Peyer's patch (tissue), 4 donors: ENCODE results near the gene TMEM252. TPM values are rescaled to one million over a fixed set of nuclear protein-coding genes. Genes with fewer than 3 reads are reported as not detected.

Source experiments
- DNase-seq, 3 donors: peaks; one replicate each; pipeline ENCODE4 v3.0.0-alpha.2; 2017 to 2019
- H3K27ac ChIP-seq, 4 donors: fragments of 200-600 bp; sonication (generic); one replicate each; pipeline ENCODE4 v1.5.1; 2016 to 2019
- H3K27me3 ChIP-seq, 2 donors: fragments of 200-600 bp; sonication (generic); one replicate each; pipeline ENCODE4 v1.5.1; 2019
- H3K36me3 ChIP-seq, 3 donors: fragments of 200-600 bp; sonication (generic); one replicate each; pipeline ENCODE4 v1.5.1; 2016 to 2019
- H3K4me1 ChIP-seq, 4 donors: fragments of 200-600 bp; sonication (generic); one replicate each; pipeline ENCODE4 v1.5.1; 2016 to 2019
- H3K4me3 ChIP-seq, 4 donors: fragments of 200-600 bp; sonication (generic); 1 replicate in 3 of 4; 2 replicates in 1 of 4; pipeline ENCODE4 v1.5.1; 2016 to 2019; ENCODE audit warnings: mild to moderate bottlenecking in 1 of 4
- H3K9me3 ChIP-seq, 4 donors: fragments of 200-600 bp; sonication (generic); one replicate each; pipeline ENCODE4 v1.5.1; 2016 to 2019; ENCODE audit warnings: mild to moderate bottlenecking in 1 of 4
- POLR2A ChIP-seq, 2 donors: fragments of 450-650 bp; IDR thresholded peaks; one replicate each; pipeline ENCODE4 v1.5.1; 2017; ENCODE audit warnings: antibody characterized with exemption in 2 of 2, mild to moderate bottlenecking in 2 of 2, moderate library complexity in 2 of 2
- total RNA-seq, 4 donors: library from RNA; depleted of rRNA; stranded (reverse); fragments of >200 nt; gene quantifications; one replicate each; pipeline ENCODE4 v1.1.0, GENCODE V29; 2016
- TF ChIP-seq, protein P1 (sequence below), 6 experiments: fragments of 450-650 bp in 4 of 6; fragments of 200-600 bp in 2 of 6; sonication (generic) in 1 of 6; IDR thresholded peaks; one replicate each; pipeline ENCODE4 v1.5.1; 2017 to 2019; ENCODE audit warnings: antibody characterized with exemption in 6 of 6, mild to moderate bottlenecking in 3 of 6, moderate library complexity in 1 of 6

The TMEM252 gene
- total RNA-seq, 4 donors from 2014 or later: 47.3 to 66.8 (median 55.3) TPM; not detected in 1

DNA sequence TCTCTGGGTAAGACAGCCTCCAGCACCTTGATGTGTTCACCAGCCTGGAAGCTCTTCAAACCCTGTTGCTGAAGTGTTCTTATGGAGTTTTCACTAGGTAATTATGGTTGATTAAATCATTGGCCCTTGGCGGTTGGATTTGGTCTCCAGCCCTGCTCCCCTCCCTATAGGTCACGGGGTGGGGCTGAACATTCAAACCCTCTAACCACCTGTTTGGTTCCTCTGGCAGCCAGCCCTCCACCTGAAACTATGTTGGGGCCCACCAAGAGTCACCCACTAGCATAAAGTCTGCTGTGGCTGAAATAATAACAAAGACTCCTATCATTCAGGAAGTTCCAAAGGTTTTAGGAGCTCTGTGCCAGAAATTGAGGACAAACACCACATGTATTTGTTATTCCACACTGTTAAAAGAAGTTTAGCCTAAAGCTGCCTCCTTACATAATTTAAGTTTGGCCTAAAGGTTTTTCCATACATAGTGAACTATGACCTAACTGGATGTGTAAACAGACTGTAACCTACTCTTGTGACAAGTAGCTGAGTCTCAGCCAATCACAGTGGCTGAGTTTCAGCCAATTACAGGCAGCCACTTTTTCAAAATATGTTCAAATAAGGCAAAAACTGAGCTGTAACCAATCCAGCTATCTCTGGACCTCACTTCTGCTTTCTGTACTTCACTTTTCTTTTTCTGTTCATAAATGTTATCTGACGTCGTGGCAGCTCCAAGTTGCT is 34.8 kb downstream of the TMEM252 start:
- DNase-seq: no peak
- H3K9me3 ChIP-seq: no peaks in the 10 kb centered on the region
- H3K27me3 ChIP-seq: no peaks in the 10 kb centered on the region
- no peaks in the 10 kb centered on the region for H3K36me3 ChIP-seq
- H3K4me1 ChIP-seq: peaks cover 0 to 9% (median 0%) of the 10 kb centered on the region in 4 donors
- TF ChIP-seq, protein P1, sequence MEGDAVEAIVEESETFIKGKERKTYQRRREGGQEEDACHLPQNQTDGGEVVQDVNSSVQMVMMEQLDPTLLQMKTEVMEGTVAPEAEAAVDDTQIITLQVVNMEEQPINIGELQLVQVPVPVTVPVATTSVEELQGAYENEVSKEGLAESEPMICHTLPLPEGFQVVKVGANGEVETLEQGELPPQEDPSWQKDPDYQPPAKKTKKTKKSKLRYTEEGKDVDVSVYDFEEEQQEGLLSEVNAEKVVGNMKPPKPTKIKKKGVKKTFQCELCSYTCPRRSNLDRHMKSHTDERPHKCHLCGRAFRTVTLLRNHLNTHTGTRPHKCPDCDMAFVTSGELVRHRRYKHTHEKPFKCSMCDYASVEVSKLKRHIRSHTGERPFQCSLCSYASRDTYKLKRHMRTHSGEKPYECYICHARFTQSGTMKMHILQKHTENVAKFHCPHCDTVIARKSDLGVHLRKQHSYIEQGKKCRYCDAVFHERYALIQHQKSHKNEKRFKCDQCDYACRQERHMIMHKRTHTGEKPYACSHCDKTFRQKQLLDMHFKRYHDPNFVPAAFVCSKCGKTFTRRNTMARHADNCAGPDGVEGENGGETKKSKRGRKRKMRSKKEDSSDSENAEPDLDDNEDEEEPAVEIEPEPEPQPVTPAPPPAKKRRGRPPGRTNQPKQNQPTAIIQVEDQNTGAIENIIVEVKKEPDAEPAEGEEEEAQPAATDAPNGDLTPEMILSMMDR (IDR thresholded peaks at IDR 0.05): no peak
- TF ChIP-seq POLR2A (IDR thresholded peaks at IDR 0.05): no peak
- peak overlapping the region in 3 of 4 donors; percentile 13 to 63 (median 55) for H3K27ac ChIP-seq
- H3K4me3 ChIP-seq: no peak overlapping the region

DNA sequence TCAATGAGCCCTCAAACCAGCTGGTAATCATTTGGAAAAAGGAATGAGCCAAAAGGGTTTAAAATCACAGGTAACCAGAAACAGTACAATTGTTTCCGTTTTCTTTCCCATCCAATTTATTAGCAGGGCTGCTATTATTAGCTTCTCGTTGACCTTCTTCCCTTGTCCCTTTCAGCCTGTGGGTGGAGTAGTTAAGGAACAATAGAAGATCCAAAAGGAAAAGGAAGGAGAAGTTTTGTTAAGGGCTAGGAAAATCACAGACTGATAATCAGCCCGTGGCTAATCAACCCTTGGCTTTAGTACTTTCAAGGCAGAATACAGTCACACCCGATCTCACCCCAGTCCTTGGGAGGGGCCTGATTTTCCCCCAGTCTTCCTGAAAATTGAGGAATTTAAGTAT is 38.4 kb downstream of the TMEM252 start:
- Histone ChIP-seq H3K27me3 (no peaks in the 10 kb centered on the region), H3K4me1 (peaks cover 0 to 9% (median 0%) of the 10 kb centered on the region in 4 donors), H3K9me3 (no peaks in the 10 kb centered on the region), H3K36me3 (peaks cover 0 to 4% (median 0%) of the 10 kb centered on the region in 3 donors), H3K4me3 (no peak overlapping the region), H3K27ac (peak overlapping the region in 1 of 4 donors; percentile 13)
- DNase-seq: no peak
- TF ChIP-seq, protein P1 (IDR thresholded peaks at IDR 0.05): no peak
- no peak for TF ChIP-seq POLR2A (IDR thresholded peaks at IDR 0.05)

DNA sequence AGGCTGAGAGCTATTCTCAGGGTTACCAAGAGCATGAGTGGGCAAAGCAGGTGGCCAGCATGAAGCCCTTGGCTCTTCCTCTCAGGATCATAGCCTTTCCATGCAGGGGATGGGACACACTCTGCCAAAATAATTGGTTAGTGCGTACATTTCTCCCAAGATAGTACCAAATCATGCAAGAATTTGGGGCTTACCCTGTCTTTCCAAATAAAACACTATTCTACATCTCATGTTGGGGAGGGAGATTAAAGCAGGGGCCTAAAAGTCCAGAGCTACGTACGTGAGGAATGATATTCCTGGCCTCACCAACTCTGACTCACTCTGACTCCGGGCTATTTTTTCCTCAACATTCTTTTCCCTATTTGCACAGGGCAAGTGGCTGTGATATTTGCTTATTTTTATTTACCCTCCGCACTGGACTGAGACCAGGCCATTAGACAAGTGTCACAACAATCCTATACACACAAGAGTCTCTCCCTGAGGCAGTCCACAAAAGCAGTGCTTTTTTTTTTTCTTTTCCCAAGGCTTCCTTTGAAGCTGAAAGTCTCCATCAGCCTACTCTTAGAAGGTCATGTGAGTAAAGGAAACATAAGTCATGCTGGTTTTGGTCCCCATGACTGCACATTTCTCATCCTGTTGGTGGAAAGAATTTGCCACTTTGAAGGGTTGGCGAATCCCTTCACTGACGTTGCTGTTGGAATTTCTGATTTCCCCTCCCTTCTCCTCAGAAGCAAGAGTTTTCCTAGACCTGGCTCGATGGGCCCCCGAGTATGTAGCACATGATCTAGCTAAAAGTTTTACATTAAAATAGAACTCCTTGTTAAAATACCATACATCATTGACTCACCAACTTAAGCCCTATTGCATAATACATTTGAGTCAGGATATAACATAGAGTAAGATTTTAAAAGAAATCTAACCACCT is 40.0 kb downstream of the TMEM252 start:
- H3K4me1 ChIP-seq: peaks cover 0 to 3% (median 0%) of the 10 kb centered on the region in 4 donors
- H3K9me3 ChIP-seq: no peaks in the 10 kb centered on the region
- H3K27ac ChIP-seq: peak overlapping the region in 2 of 4 donors; percentile 46 to 69
- H3K27me3 ChIP-seq: no peaks in the 10 kb centered on the region
- TF ChIP-seq, protein P1 (IDR thresholded peaks at IDR 0.05): no peak
- TF ChIP-seq POLR2A (IDR thresholded peaks at IDR 0.05): no peak
- no peak overlapping the region for H3K4me3 ChIP-seq
- H3K36me3 ChIP-seq: peaks cover 0 to 4% (median 0%) of the 10 kb centered on the region in 3 donors
- no peak for DNase-seq

DNA sequence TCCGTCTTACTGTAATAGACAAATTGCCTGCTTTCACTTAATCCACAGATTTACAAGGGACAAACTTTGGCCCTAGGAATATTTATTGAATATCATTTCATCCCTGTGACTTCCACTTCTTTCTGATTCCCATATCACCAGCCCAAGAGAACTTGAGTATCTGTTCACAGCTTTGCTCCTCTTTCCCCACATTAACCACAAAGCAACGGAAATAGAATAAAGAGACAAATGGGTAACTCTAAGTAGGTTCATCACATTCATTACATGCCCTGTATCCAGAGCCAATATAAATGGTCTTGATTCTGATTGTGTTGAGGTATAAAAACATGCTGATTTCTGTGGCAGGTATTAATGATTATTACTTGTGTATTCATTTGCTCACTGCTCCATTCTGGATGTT is 41.9 kb downstream of the TMEM252 start:
- no peak for TF ChIP-seq POLR2A (IDR thresholded peaks at IDR 0.05)
- TF ChIP-seq, protein P1 (IDR thresholded peaks at IDR 0.05): no peak
- DNase-seq: no peak
- no peak overlapping the region for H3K4me3 ChIP-seq
- H3K27ac ChIP-seq: peak overlapping the region in 1 of 4 donors; percentile 69
- H3K4me1 ChIP-seq: no peaks in the 10 kb centered on the region
- H3K27me3 ChIP-seq: no peaks in the 10 kb centered on the region
- no peaks in the 10 kb centered on the region for H3K9me3 ChIP-seq
- peaks cover 0 to 4% (median 0%) of the 10 kb centered on the region in 3 donors for H3K36me3 ChIP-seq

DNA sequence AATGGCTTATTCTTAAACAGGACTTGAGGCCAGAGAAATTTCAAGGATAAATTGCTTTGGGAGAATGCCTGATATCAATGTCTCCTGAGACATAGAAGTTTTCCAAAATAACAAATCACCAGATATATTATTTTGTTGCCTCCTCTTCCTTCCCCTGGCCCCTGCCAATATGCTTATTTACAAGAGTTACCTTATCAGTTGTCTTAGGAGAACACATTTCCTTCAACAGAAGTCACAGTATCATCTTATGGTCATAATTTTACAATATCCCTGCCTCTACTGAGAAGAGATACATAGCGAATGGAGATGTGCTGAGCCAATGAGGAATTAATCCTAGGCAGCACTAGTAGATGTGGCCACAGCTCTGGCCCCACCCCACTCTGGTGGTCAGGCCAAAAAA is 43.1 kb downstream of the TMEM252 start:
- H3K9me3 ChIP-seq: no peaks in the 10 kb centered on the region
- TF ChIP-seq, protein P1 (IDR thresholded peaks at IDR 0.05): no peak
- TF ChIP-seq POLR2A (IDR thresholded peaks at IDR 0.05): no peak
- H3K4me1 ChIP-seq: no peaks in the 10 kb centered on the region
- H3K36me3 ChIP-seq: peaks cover 0 to 4% (median 0%) of the 10 kb centered on the region in 3 donors
- no peaks in the 10 kb centered on the region for H3K27me3 ChIP-seq
- DNase-seq: no peak
- no peak overlapping the region for H3K4me3 ChIP-seq
- no peak overlapping the region for H3K27ac ChIP-seq
